Right atrium auricular region (tissue), 2 donors: ENCODE data around the gene TPST2. TPM values are rescaled to one million over a fixed set of nuclear protein-coding genes. Genes with fewer than 3 reads are reported as not detected.
A peak's percentile ranks its signal among the peaks of the same experiment; 100 is the strongest.

Experiments
- DNase-seq: peaks from one replicate; pipeline ENCODE4 v3.0.0-alpha.2; 2019; ENCODE audit warnings: low spot score
- H3K27ac ChIP-seq, 2 donors: fragments of 200-600 bp; sonication (generic); 1 replicate in 1 of 2; 2 replicates in 1 of 2; pipeline ENCODE4 v1.5.1; 2016 to 2019
- H3K27me3 ChIP-seq, 2 donors: fragments of 200-600 bp; sonication (generic); one replicate each; pipeline versions ENCODE4 v1.5.1 to v1.6.0; 2017 to 2019
- H3K36me3 ChIP-seq: fragments of 200-600 bp; sonication (generic); one replicate; pipeline ENCODE4 v1.5.1; 2016
- H3K4me1 ChIP-seq, 2 donors: fragments of 200-600 bp; sonication (generic); one replicate each; pipeline versions ENCODE4 v1.5.1 to v1.6.0; 2017 to 2019
- H3K4me3 ChIP-seq, 2 donors: fragments of 200-600 bp; sonication (generic); 1 replicate in 1 of 2; 2 replicates in 1 of 2; pipeline ENCODE4 v1.5.1; 2017 to 2019; ENCODE audit warnings: mild to moderate bottlenecking in 1 of 2, moderate library complexity in 1 of 2
- H3K9me3 ChIP-seq, 2 donors: fragments of 200-600 bp; sonication (generic); one replicate each; pipeline ENCODE4 v1.5.1; 2019
- CTCF ChIP-seq, 2 donors: fragments of 200-600 bp; sonication (generic); IDR thresholded peaks; one replicate each; pipeline ENCODE4 v1.5.1; 2019; ENCODE audit warnings: antibody characterized with exemption in 2 of 2
- total RNA-seq, 2 donors: library from RNA; depleted of rRNA; stranded (reverse); fragments of >200 nt; gene quantifications; one replicate each; pipeline ENCODE4 v1.1.0, GENCODE V29; 2016

TPST2 gene
- total RNA-seq, 2 donors from 2014 or later = 63.4 to 104 TPM

- Histone ChIP-seq H3K9me3 (no peaks in the 10 kb centered on the region), H3K4me1 (peaks cover 0 to 31% of the 10 kb centered on the region in 2 donors), H3K27ac (no peak overlapping the region), H3K4me3 (no peak overlapping the region), H3K36me3 (peaks cover 68% of the 10 kb centered on the region), H3K27me3 (no peaks in the 10 kb centered on the region)
- TF ChIP-seq CTCF (IDR thresholded peaks at IDR 0.05) = no peak
- DNase-seq = no peak
Observed at GRCh38 chr22:26508148-26508547, 81.8 kb downstream of the TPST2 start.

- Histone ChIP-seq H3K36me3 (peaks cover 88% of the 10 kb centered on the region), H3K27me3 (no peaks in the 10 kb centered on the region), H3K4me3 (no peak overlapping the region), H3K9me3 (no peaks in the 10 kb centered on the region), H3K27ac (peak overlapping the region; percentile 72 to 80), H3K4me1 (peaks cover 0 to 20% of the 10 kb centered on the region in 2 donors)
- no peak for DNase-seq
- TF ChIP-seq CTCF (IDR thresholded peaks at IDR 0.05) = no peak
Observed at GRCh38 chr22:26503758-26504157, 86.2 kb downstream of the TPST2 start.

- H3K4me3 ChIP-seq = no peak overlapping the region
- no peak for DNase-seq
- peaks cover 90% of the 10 kb centered on the region for H3K36me3 ChIP-seq
- peak overlapping the region; percentile 72 to 80 for H3K27ac ChIP-seq
- H3K27me3 ChIP-seq = no peaks in the 10 kb centered on the region
- no peaks in the 10 kb centered on the region for H3K9me3 ChIP-seq
- TF ChIP-seq CTCF (IDR thresholded peaks at IDR 0.05) = peak; percentile 33 to 66
- peaks cover 0 to 20% of the 10 kb centered on the region in 2 donors for H3K4me1 ChIP-seq
Observed at GRCh38 chr22:26502688-26503561, 87.0 kb downstream of the TPST2 start.

GRCh38 chr22:26501996-26502395 lies 87.9 kb downstream of the TPST2 start:
- Histone ChIP-seq H3K4me3 (no peak overlapping the region), H3K36me3 (peaks cover 91% of the 10 kb centered on the region), H3K27me3 (no peaks in the 10 kb centered on the region), H3K27ac (peak overlapping the region in 1 of 2 donors; percentile 80), H3K4me1 (peaks cover 0 to 20% of the 10 kb centered on the region in 2 donors), H3K9me3 (no peaks in the 10 kb centered on the region)
- TF ChIP-seq CTCF (IDR thresholded peaks at IDR 0.05) = no peak
- DNase-seq = no peak

GRCh38 chr22:26499188-26499703 lies 90.7 kb downstream of the TPST2 start:
- DNase-seq = no peak
- H3K36me3 ChIP-seq = peaks cover 93% of the 10 kb centered on the region
- no peak overlapping the region for H3K27ac ChIP-seq
- TF ChIP-seq CTCF (IDR thresholded peaks at IDR 0.05) = no peak
- no peak overlapping the region for H3K4me3 ChIP-seq
- no peaks in the 10 kb centered on the region for H3K9me3 ChIP-seq
- H3K27me3 ChIP-seq = no peaks in the 10 kb centered on the region
- H3K4me1 ChIP-seq = peaks cover 0 to 17% of the 10 kb centered on the region in 2 donors
